ENCODE measurements around the gene PRPF39.

DNA sequence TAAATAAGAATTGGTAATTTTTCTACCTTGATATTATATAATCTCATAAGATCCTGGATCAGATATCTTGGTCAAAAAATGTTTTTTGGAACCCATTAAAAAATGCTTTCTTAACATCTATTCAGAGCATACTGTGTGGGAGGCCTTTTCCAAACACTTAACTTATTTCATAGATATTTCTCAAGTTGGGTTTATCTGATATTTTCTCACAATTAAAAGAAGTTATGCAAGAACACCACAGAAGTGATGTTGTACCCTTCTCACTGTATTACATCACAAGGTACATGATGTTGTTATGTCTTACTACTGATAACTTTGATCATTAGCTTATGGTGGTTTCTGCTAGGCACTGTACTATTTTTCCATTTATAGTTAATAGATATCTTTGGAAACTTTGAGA lies 23.4 kb upstream of the PRPF39 start:
- no peak for TF ChIP-seq CTCF (conservative IDR thresholded peaks at IDR 0.05; ENCODE audit: low read depth, low read length)
- no peak for TF ChIP-seq EZH2 (IDR thresholded peaks at IDR 0.05; ENCODE audit: borderline replicate concordance, low read depth, low read length, poor library complexity, severe bottlenecking)

Measured in A673 (cell line).